Dendritic cell treated with granulocyte-macrophage colony-stimulating factor and Interleukin-4, amounts not matched to agents 40 ng/mL and 50 ng/mL, for 4 days (primary cell): ENCODE measurements around the gene S100A16.

Experiments
- H3K27ac Mint-ChIP-seq: one replicate; pipeline ENCODE4 v1.8.0; 2022; ENCODE audit warnings: mild to moderate bottlenecking, mixed read lengths
- H3K27me3 Mint-ChIP-seq: one replicate; pipeline ENCODE4 v1.8.0; 2022; ENCODE audit warnings: mild to moderate bottlenecking, mixed read lengths
- H3K36me3 Mint-ChIP-seq: one replicate; pipeline ENCODE4 v1.8.0; 2022; ENCODE audit warnings: low read depth, mixed read lengths
- H3K4me1 Mint-ChIP-seq: one replicate; pipeline ENCODE4 v1.8.0; 2022; ENCODE audit warnings: low read depth, mixed read lengths
- H3K4me3 Mint-ChIP-seq: one replicate; pipeline ENCODE4 v1.8.0; 2022; ENCODE audit warnings: mild to moderate bottlenecking, moderate library complexity, mixed read lengths
- H3K9me3 Mint-ChIP-seq: one replicate; pipeline ENCODE4 v1.8.0; 2022; ENCODE audit warnings: mixed read lengths
- intact Hi-C: fragments of 100-400 bp; cut with micrococcal nuclease; formaldehyde crosslinking; loops from one replicate; pipeline ENCODE4 v1.15.0; 2022

Gene S100A16

GRCh38 chr1:153630384-153630783 lies 17.4 kb upstream of the S100A16 start:
- Mint-ChIP-seq H3K9me3 (no peaks in the 10 kb centered on the region), H3K4me1 (peaks cover 76% of the 10 kb centered on the region), H3K27me3 (peaks cover 23% of the 10 kb centered on the region), H3K27ac (peak overlapping the region; percentile 0), H3K4me3 (no peak overlapping the region), H3K36me3 (peaks cover 15% of the 10 kb centered on the region)
- intact Hi-C loops = no loop called here

DNA sequence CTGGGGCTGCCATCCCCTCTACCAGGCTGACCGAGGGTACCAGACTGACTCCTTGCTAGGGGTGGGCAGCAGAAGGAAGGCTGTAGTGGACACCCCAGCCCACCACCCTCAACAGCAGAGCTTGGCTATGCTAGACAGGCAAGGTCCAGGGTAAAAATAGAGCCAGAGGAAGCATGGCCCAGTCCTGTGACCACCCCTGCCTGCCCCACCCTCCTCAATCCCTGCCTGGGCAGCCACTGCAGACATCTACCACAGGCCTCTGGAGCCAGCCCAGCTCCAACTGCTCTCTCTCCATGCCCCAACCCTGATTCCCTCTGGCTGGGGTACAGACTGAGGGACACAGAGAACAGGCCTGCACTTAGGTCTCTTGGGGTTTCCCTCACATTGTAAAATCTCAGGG lies 17.0 kb upstream of the S100A16 start:
- Mint-ChIP-seq H3K9me3 (no peaks in the 10 kb centered on the region), H3K4me1 (peaks cover 81% of the 10 kb centered on the region), H3K36me3 (peaks cover 14% of the 10 kb centered on the region), H3K27ac (peak overlapping the region; percentile 0), H3K4me3 (no peak overlapping the region), H3K27me3 (peaks cover 23% of the 10 kb centered on the region)
- intact Hi-C loops = no loop called here

GRCh38 chr1:153629343-153629665 lies 16.4 kb upstream of the S100A16 start:
- Mint-ChIP-seq H3K27me3 (peaks cover 23% of the 10 kb centered on the region), H3K36me3 (peaks cover 7% of the 10 kb centered on the region), H3K27ac (peak overlapping the region; percentile 23), H3K9me3 (no peaks in the 10 kb centered on the region), H3K4me1 (peaks cover 86% of the 10 kb centered on the region), H3K4me3 (no peak overlapping the region)
- intact Hi-C loops = no loop called here

- Mint-ChIP-seq H3K4me1 (peaks cover 91% of the 10 kb centered on the region), H3K27me3 (peaks cover 23% of the 10 kb centered on the region), H3K27ac (peak overlapping the region; percentile 23), H3K9me3 (no peaks in the 10 kb centered on the region), H3K36me3 (peaks cover 2% of the 10 kb centered on the region), H3K4me3 (no peak overlapping the region)
- intact Hi-C loops = no loop called here
Observed at GRCh38 chr1:153628638-153629342, 15.9 kb upstream of the S100A16 start.

- peaks cover 23% of the 10 kb centered on the region for H3K27me3 Mint-ChIP-seq
- H3K4me3 Mint-ChIP-seq = peak within 1 kb of the TSS; percentile 64
- no peaks in the 10 kb centered on the region for H3K36me3 Mint-ChIP-seq
- intact Hi-C loops = no loop called here
- peak within 1 kb of the TSS; percentile 74 for H3K27ac Mint-ChIP-seq
- no peaks in the 10 kb centered on the region for H3K9me3 Mint-ChIP-seq
- peaks cover 92% of the 10 kb centered on the region for H3K4me1 Mint-ChIP-seq
Observed at GRCh38 chr1:153627715-153628626, 15.0 kb upstream of the S100A16 start, which contains the start of gene S100A1. Gene S100A1, plus strand, starts transcription at chr1:153628434. Its CDS starts 2,088 bp downstream, at chr1:153630522.

DNA sequence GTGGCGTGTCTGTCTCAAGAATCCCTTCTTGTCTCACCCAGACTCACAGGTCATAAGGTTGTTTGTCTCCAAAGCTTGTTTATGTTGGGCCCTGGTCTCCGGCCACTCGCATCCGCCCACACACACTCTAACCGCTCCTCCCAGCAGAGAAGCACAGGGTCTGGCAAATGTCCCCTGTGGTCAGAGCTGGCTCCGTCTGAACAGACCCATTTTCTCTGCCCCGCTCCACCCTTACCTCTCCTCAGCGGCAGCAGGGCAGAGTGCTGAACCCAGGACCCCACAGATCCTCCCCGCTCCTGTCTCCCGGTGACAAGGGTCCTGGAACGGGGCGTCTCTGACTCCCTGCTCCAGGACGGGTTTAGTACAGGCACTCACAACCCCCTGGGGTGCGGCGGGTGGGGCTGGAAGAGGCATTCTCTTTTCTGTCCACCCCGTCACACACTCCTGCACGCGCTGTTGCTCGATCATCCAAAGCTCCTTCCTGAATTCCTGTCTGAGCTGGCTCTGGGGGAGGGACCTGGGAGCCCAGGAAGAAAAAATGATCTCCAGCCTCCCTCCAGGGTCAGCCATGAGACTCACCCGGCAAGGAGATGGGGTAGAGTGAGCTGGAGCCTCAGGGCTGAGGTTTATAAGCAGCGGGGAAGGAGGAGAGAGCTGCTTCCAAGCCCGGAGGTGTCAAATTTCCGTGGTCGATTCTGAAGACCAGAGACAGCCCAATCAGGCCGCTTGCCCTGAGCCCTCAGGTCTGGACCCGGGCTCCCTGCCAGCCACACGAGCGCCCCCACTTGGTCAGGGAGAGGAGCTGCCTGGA lies 14.2 kb upstream of the S100A16 start, which contains the start of gene S100A13:
Gene S100A13 (minus strand): TSS at position 602 of the 811 bp plus-strand sequence. CDS start 1,033 bp downstream, outside the sequence.
- peaks cover 90% of the 10 kb centered on the region for H3K4me1 Mint-ChIP-seq
- peak within 1 kb of the TSS; percentile 64 for H3K4me3 Mint-ChIP-seq
- intact Hi-C loops = no loop called here
- no peaks in the 10 kb centered on the region for H3K9me3 Mint-ChIP-seq
- H3K27ac Mint-ChIP-seq = peak within 1 kb of the TSS; percentile 74
- peaks cover 23% of the 10 kb centered on the region for H3K27me3 Mint-ChIP-seq
- no peaks in the 10 kb centered on the region for H3K36me3 Mint-ChIP-seq

GRCh38 chr1:153626477-153626903 lies 13.6 kb upstream of the S100A16 start:
- peak overlapping the region; percentile 64 for H3K4me3 Mint-ChIP-seq
- peaks cover 23% of the 10 kb centered on the region for H3K27me3 Mint-ChIP-seq
- no peaks in the 10 kb centered on the region for H3K36me3 Mint-ChIP-seq
- intact Hi-C loops = no loop called here
- peaks cover 84% of the 10 kb centered on the region for H3K4me1 Mint-ChIP-seq
- H3K9me3 Mint-ChIP-seq = no peaks in the 10 kb centered on the region
- H3K27ac Mint-ChIP-seq = peak overlapping the region; percentile 74

DNA sequence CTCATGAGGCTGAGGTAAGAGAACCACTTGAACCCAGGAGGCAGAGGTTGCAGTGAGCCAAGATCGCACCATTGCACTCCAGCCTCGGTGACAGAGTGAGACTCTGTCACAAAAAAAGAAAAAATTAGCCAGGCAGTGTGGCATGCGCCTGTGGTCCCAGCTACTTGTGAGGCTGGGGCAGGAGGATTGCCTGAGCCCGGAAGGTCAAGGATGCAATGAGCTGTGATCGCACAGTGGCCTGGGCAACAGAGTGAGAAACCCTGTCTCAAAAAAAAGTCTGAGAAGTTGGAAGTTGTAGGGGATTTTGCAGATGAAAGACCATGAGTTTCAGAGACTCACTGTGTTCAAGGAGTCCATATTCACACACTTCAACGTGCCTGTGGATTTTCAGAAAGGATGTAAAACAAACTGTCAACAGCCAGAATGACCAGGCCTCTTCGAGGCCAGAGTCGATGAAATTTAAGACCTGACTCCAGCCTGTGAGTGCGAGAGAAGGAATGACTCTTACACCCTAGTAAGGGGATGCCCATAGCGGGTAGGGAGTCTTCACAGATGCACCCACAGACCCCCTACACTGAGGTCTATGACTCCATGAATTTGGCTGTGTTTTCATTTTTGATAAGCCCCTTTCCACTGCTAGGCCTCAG lies 12.2 kb upstream of the S100A16 start:
- no peaks in the 10 kb centered on the region for H3K36me3 Mint-ChIP-seq
- peaks cover 70% of the 10 kb centered on the region for H3K4me1 Mint-ChIP-seq
- no peak overlapping the region for H3K4me3 Mint-ChIP-seq
- H3K27me3 Mint-ChIP-seq = peaks cover 23% of the 10 kb centered on the region
- H3K27ac Mint-ChIP-seq = peak overlapping the region; percentile 37
- no peaks in the 10 kb centered on the region for H3K9me3 Mint-ChIP-seq
- intact Hi-C loops = no loop called here

- intact Hi-C loops = no loop called here
- peaks cover 56% of the 10 kb centered on the region for H3K4me1 Mint-ChIP-seq
- peak overlapping the region; percentile 37 for H3K27ac Mint-ChIP-seq
Observed at GRCh38 chr1:153623101-153623500, 10.2 kb upstream of the S100A16 start.

GRCh38 chr1:153619171-153619570 lies 6.2 kb upstream of the S100A16 start:
- Mint-ChIP-seq H3K36me3 (no peaks in the 10 kb centered on the region), H3K27ac (no peak overlapping the region), H3K4me3 (no peak overlapping the region), H3K27me3 (peaks cover 2% of the 10 kb centered on the region), H3K9me3 (no peaks in the 10 kb centered on the region), H3K4me1 (peaks cover 50% of the 10 kb centered on the region)
- intact Hi-C loops = no loop called here

More at GRCh38 chr1:153623101-153623500, 10.2 kb upstream of the S100A16 start:
- peaks cover 18% of the 10 kb centered on the region for H3K27me3 Mint-ChIP-seq
- no peaks in the 10 kb centered on the region for H3K9me3 Mint-ChIP-seq
- no peaks in the 10 kb centered on the region for H3K36me3 Mint-ChIP-seq
- peak overlapping the region; percentile 45 for H3K4me3 Mint-ChIP-seq

DNA sequence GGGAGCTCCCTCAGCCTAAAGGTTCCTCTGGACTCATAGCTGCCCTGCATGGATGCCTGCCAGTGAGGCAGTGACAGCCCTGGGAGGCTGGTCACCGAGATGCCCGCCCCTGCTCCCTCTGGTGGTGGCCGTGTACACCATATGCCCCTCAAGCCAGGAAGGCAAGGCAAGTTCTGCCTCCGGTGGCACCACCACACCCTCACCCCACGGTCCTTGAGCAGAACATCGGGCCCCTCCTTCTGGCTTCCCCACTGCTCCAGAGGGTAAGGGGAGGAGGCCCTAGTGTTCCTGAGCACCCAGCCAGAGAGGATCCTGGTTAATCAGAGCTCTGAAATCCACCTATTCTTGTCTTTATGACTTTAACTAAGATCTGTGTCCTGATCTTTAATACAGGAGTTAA lies 4.7 kb upstream of the S100A16 start:
- Mint-ChIP-seq H3K9me3 (no peaks in the 10 kb centered on the region), H3K4me3 (no peak overlapping the region), H3K4me1 (peaks cover 34% of the 10 kb centered on the region), H3K27ac (peak overlapping the region; percentile 36), H3K36me3 (no peaks in the 10 kb centered on the region), H3K27me3 (peaks cover 2% of the 10 kb centered on the region)
- intact Hi-C loops = loop anchor here (1.0 to 2.0 kb wide), 2 partner anchors 45 to 106 kb away; no protein-coding TSS in a partner anchor

- Mint-ChIP-seq H3K27me3 (peaks cover 2% of the 10 kb centered on the region), H3K36me3 (no peaks in the 10 kb centered on the region), H3K4me3 (no peak overlapping the region), H3K9me3 (no peaks in the 10 kb centered on the region), H3K4me1 (peaks cover 33% of the 10 kb centered on the region), H3K27ac (peak overlapping the region; percentile 36)
- intact Hi-C loops = loop anchor here (1.0 to 2.0 kb wide), 2 partner anchors 44 to 106 kb away; no protein-coding TSS in a partner anchor
Observed at GRCh38 chr1:153616917-153617311, 4.0 kb upstream of the S100A16 start.
